GM12874 (cell line): ENCODE results near the gene PTPN5.

Source experiments
- CTCF ChIP-seq: IDR thresholded peaks from 2 replicates; pipeline ENCODE4 v1.5.1; 2011; ENCODE audit warnings: low read depth, mild to moderate bottlenecking, control low read depth, low read length, moderate library complexity; ENCODE audit not compliant: insufficient read depth

Gene PTPN5

GRCh38 chr11:18772211-18772610, 19.4 kb downstream of the PTPN5 start:
- no peak for TF ChIP-seq CTCF

- no peak for TF ChIP-seq CTCF
Measured at GRCh38 chr11:18771266-18772035, 20.1 kb downstream of the PTPN5 start.

- no peak for TF ChIP-seq CTCF
Measured at GRCh38 chr11:18770479-18771125, 21.0 kb downstream of the PTPN5 start.

GRCh38 chr11:18769802-18770456, 21.7 kb downstream of the PTPN5 start:
- no peak for TF ChIP-seq CTCF

- no peak for TF ChIP-seq CTCF
Measured at GRCh38 chr11:18768978-18769377, 22.6 kb downstream of the PTPN5 start.

- no peak for TF ChIP-seq CTCF
Measured at GRCh38 chr11:18768472-18768901, 23.1 kb downstream of the PTPN5 start.

GRCh38 chr11:18766015-18766414, 25.6 kb downstream of the PTPN5 start:
- TF ChIP-seq CTCF: no peak
